K562 (cell line): Measurements from ENCODE around the gene ADAR. TPM values are rescaled to one million over a fixed set of nuclear protein-coding genes. Genes with fewer than 3 reads are reported as not detected.
A peak's percentile ranks its signal among the peaks of the same experiment; 100 is the strongest.

Experiments used
- ATAC-seq: fragments of 200-7000 bp; cut with Tn5 transposase; 3 replicates; pipeline ENCODE4 v1.9.1; 2020; ENCODE audit warnings: moderate library complexity
- BruUV-seq: library from RNA; stranded (reverse); fragments of 400-500 nt; replicated peaks from 2 replicates; lab custom pipeline; 2021; lab: Mats Ljungman, UMichigan
- CTCF ChIA-PET: fragments of 300-600 bp; formaldehyde crosslinking; extraction: SDS; loops from one replicate; lab custom pipeline; 2021; ENCODE audit warnings: low intra/inter-chr PET ratio; lab: Yijun Ruan, JAX
- POLR2A ChIA-PET: fragments of 300-600, 350-650 bp; sonication (Branson Sonifier 250); formaldehyde crosslinking; extraction: SDS; loops from one replicate; lab custom pipeline; 2021; ENCODE audit warnings: antibody characterized with exemption, inconsistent platforms; lab: Yijun Ruan, JAX
- DNase-seq, 4 experiments: peaks; one replicate each; pipeline versions ENCODE4 v3.0.0 to v3.0.0-alpha.2; 2011 to 2018; ENCODE audit warnings: low spot score in 3 of 4, mixed read lengths in 3 of 4; ENCODE audit errors: extremely low read depth in 1 of 4
- FAIRE-seq: peaks from 2 replicates; lab custom pipeline; 2011; peaks lifted over from hg19 to GRCh38; lab: Jason Lieb, UNC
- H2AFZ ChIP-seq: 2 replicates; pipeline ENCODE4 v1.6.0; 2011; ENCODE audit warnings: low read depth, low read length, control low read depth, inconsistent platforms
- H3K27ac ChIP-seq: fragments of 200-600 bp; 3 replicates; pipeline ENCODE4 v1.8.0; 2011; ENCODE audit warnings: low read depth, mild to moderate bottlenecking, control low read depth, inconsistent platforms, low read length, moderate library complexity, mixed read lengths; ENCODE audit errors: extremely low read depth
- H3K27me3 ChIP-seq, 2 experiments: fragments of 300-600 bp in 1 of 2; 2 replicates in 1 of 2; 3 replicates in 1 of 2; pipeline versions ENCODE4 v1.6.0 to v1.8.0; 2011; ENCODE audit warnings: inconsistent platforms in 2 of 2, low read length in 2 of 2, mild to moderate bottlenecking in 1 of 2, mixed read lengths in 1 of 2, moderate library complexity in 1 of 2; ENCODE audit not compliant: control insufficient read depth in 2 of 2, insufficient read depth in 2 of 2
- H3K36me3 ChIP-seq: fragments of 300-600 bp; 3 replicates; pipeline ENCODE4 v1.8.0; 2011; ENCODE audit warnings: mild to moderate bottlenecking, low read length, inconsistent platforms; ENCODE audit not compliant: control insufficient read depth, insufficient read depth
- H3K4me1 ChIP-seq, 2 experiments: fragments of 200-600 bp in 1 of 2; replicated peaks in 1 of 2; 2 replicates in 1 of 2; 3 replicates in 1 of 2; pipeline versions ENCODE4 v1.5.1 to v1.8.0; 2011; ENCODE audit warnings: inconsistent platforms in 2 of 2, low read length in 2 of 2, mild to moderate bottlenecking in 1 of 2, mixed read lengths in 1 of 2, moderate library complexity in 1 of 2; ENCODE audit not compliant: control insufficient read depth in 2 of 2, insufficient read depth in 2 of 2
- H3K4me2 ChIP-seq: 2 replicates; pipeline ENCODE4 v1.6.1; 2011; ENCODE audit warnings: low read length, control low read depth, inconsistent platforms, mixed read lengths; ENCODE audit not compliant: insufficient read depth
- H3K4me3 ChIP-seq: fragments of 200-600 bp; sonication (generic), shearing (Covaris generic); 2 replicates; pipeline ENCODE4 v1.5.1; 2016; ENCODE audit warnings: control low read depth, inconsistent platforms
- H3K79me2 ChIP-seq: fragments of 200-600 bp; 3 replicates; pipeline ENCODE4 v1.8.0; 2011; ENCODE audit warnings: low read length, inconsistent platforms; ENCODE audit not compliant: control insufficient read depth, insufficient read depth
- H3K9ac ChIP-seq, 2 experiments: 2 replicates each; pipeline versions ENCODE4 v1.6.0 to v1.6.1; 2011; ENCODE audit warnings: low read depth in 2 of 2, low read length in 2 of 2, control low read depth in 1 of 2, inconsistent platforms in 1 of 2, mild to moderate bottlenecking in 1 of 2, mixed read lengths in 1 of 2; ENCODE audit not compliant: insufficient read depth in 1 of 2
- H3K9me1 ChIP-seq: one replicate; pipeline ENCODE4 v1.6.0; 2011; ENCODE audit warnings: inconsistent platforms, mild to moderate bottlenecking, low read length, moderate library complexity; ENCODE audit not compliant: control insufficient read depth, insufficient read depth
- H3K9me3 ChIP-seq: replicated peaks from 2 replicates; pipeline ENCODE4 v1.5.1; 2011; ENCODE audit warnings: low read depth, low read length, inconsistent platforms; ENCODE audit not compliant: control insufficient read depth, insufficient read depth
- H4K20me1 ChIP-seq: replicated peaks from 2 replicates; pipeline ENCODE4 v1.6.1; 2011; ENCODE audit warnings: low read length, inconsistent platforms, mixed read lengths; ENCODE audit not compliant: control insufficient read depth, insufficient read depth
- FOXA1 ChIP-seq: fragments of 450-650 bp; IDR thresholded peaks from 2 replicates; pipeline ENCODE4 v1.6.1; 2016; ENCODE audit warnings: mild to moderate bottlenecking, borderline replicate concordance
- GMEB1 ChIP-seq: fragments of 250-450 bp; sonication (Bioruptor Pico); IDR thresholded peaks from 2 replicates; pipeline ENCODE4 v1.4.0; 2020; ENCODE audit warnings: mild to moderate bottlenecking
- HDAC3 ChIP-seq: fragments of 450-650 bp; IDR thresholded peaks from 2 replicates; pipeline ENCODE4 v1.6.1; 2018; ENCODE audit warnings: borderline replicate concordance, mild to moderate bottlenecking, moderate library complexity; ENCODE audit not compliant: partially characterized antibody
- HNRNPUL1 ChIP-seq: fragments of 200-400 bp; formaldehyde crosslinking; IDR thresholded peaks from 2 replicates; pipeline ENCODE4 v1.6.1; 2017; ENCODE audit warnings: low read length
- NR2C2 ChIP-seq, 2 experiments: fragments of 200-800 bp in 1 of 2; sonication (Bioruptor generic) in 1 of 2; sonication (generic) in 1 of 2; formaldehyde crosslinking in 1 of 2; IDR thresholded peaks; 2 replicates each; pipeline versions ENCODE4 v1.6.1 to v1.8.0; 2016 to 2022; ENCODE audit warnings: mild to moderate bottlenecking in 1 of 2, missing compliant biosample characterization in 1 of 2, missing genetic modification characterization in 1 of 2, missing genetic modification reagents in 1 of 2
- RBM25 ChIP-seq: fragments of 200-400 bp; formaldehyde crosslinking; IDR thresholded peaks from 2 replicates; pipeline ENCODE4 v1.6.1; 2018; ENCODE audit warnings: low read length, low read depth, moderate library complexity; ENCODE audit not compliant: severe bottlenecking
- ZFP1 ChIP-seq: fragments of 450-650 bp; formaldehyde crosslinking; IDR thresholded peaks from 2 replicates; pipeline ENCODE4 v1.4.0; 2020; ENCODE audit warnings: mild to moderate bottlenecking, mixed read lengths
- ZNF146 ChIP-seq: IDR thresholded peaks from one replicate; pipeline ENCODE4 v1.6.1; 2018; ENCODE audit warnings: missing compliant biosample characterization; ENCODE audit not compliant: unreplicated experiment
- ZNF217 ChIP-seq: sonication (generic); formaldehyde crosslinking; IDR thresholded peaks from 2 replicates; pipeline ENCODE4 v1.8.0; 2022; ENCODE audit warnings: mild to moderate bottlenecking, missing genetic modification reagents
- ZNF444 ChIP-seq: fragments of 250-450 bp; sonication (Bioruptor Pico); IDR thresholded peaks from 2 replicates; pipeline ENCODE4 v1.4.0; 2020; ENCODE audit warnings: mild to moderate bottlenecking, moderate library complexity
- WGBS: fragments of 100-300 bp; shearing (Covaris generic); methylation state at CpG from one replicate; pipeline ENCODE4 v1.1.6; 2016; ENCODE audit warnings: low coverage, mixed read lengths; ENCODE audit not compliant: insufficient coverage; ENCODE audit errors: missing lambda C conversion rate; 5-methylcytosine and 5-hydroxymethylcytosine counted together
- in situ Hi-C: fragments of 300-500 bp; cut with MboI; formaldehyde crosslinking; loops from 4 replicates; pipeline ENCODE4 v1.15.0; 2018; ENCODE audit warnings: inconsistent platforms, mixed read lengths
- intact Hi-C: fragments of 100-400 bp; cut with micrococcal nuclease; formaldehyde crosslinking; loops from 2 replicates; pipeline ENCODE4 v1.14.2; 2022
- polyA plus RNA-seq, 8 experiments: library from polyadenylated mRNA; depleted of rRNA in 4 of 8; stranded (reverse) in 5 of 8; unstranded in 3 of 8; fragments of >200 nt; fragmentation: Nextera tagmentation in 2 of 8; fragmentation: Illumina TruSeq in 1 of 8; extraction: Ambion mirVana in 2 of 8; extraction: Trizol in 1 of 8; gene quantifications; 2 replicates each; pipeline versions ENCODE4 v1.2.1 to v1.2.3, GENCODE V29; 2011 to 2014; ENCODE audit warnings: inconsistent platforms in 1 of 8, missing spikeins in 1 of 8
- total RNA-seq, 7 experiments: library from RNA; depleted of rRNA in 6 of 7; stranded (reverse); fragments of >200 nt in 6 of 7; fragmentation: Illumina TruSeq in 2 of 7; extraction: Trizol in 2 of 7; gene quantifications; 2 replicates each; pipeline versions ENCODE4 v1.2.1 to v1.2.3, GENCODE V29; 2011 to 2021; ENCODE audit warnings: low replicate concordance in 1 of 7
- TF ChIP-seq, protein P1 (sequence below): conservative IDR thresholded peaks from 2 replicates; pipeline ENCODE4 v1.6.1; 2011; ENCODE audit warnings: low read depth, mild to moderate bottlenecking, low read length; ENCODE audit not compliant: control insufficient read depth
- TF ChIP-seq, protein P2 (sequence below): fragments of 450-650 bp; IDR thresholded peaks from 2 replicates; pipeline ENCODE4 v1.6.1; 2016; ENCODE audit warnings: antibody characterized with exemption

The ADAR gene
- total and polyA plus RNA-seq, 9 of the 15 experiments (the other 6 are each of a cell fraction or from before 2014, with no cell fraction given) = 30.1 to 123 (median 60.2) TPM

GRCh38 chr1:154641534-154641933 lies 33.5 kb upstream of the ADAR start:
- no peak for DNase-seq
- no peaks in the 10 kb centered on the region for H3K9me3 ChIP-seq
- no peaks in the 10 kb centered on the region for H3K27me3 ChIP-seq

More at GRCh38 chr1:154641534-154641933, 33.5 kb upstream of the ADAR start:
- intact Hi-C loops (no loop called here), in situ Hi-C loops (no loop called here)
- POLR2A ChIA-PET = no interaction called here
- 14% methylated on average over 1 of the region's 1 CpG for WGBS
- CTCF ChIA-PET = no interaction called here
- no peaks in the 10 kb centered on the region for H3K36me3 ChIP-seq
- H3K27ac ChIP-seq = no peak overlapping the region
- no peaks in the 10 kb centered on the region for H4K20me1 ChIP-seq
- no peak for TF ChIP-seq HDAC3
- TF ChIP-seq, protein P1, sequence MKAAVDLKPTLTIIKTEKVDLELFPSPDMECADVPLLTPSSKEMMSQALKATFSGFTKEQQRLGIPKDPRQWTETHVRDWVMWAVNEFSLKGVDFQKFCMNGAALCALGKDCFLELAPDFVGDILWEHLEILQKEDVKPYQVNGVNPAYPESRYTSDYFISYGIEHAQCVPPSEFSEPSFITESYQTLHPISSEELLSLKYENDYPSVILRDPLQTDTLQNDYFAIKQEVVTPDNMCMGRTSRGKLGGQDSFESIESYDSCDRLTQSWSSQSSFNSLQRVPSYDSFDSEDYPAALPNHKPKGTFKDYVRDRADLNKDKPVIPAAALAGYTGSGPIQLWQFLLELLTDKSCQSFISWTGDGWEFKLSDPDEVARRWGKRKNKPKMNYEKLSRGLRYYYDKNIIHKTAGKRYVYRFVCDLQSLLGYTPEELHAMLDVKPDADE = no peak
- TF ChIP-seq ZNF217 (CRISPR knock-in tag) = no peak
- peak; percentile 8 for TF ChIP-seq RBM25
- TF ChIP-seq, protein P2, sequence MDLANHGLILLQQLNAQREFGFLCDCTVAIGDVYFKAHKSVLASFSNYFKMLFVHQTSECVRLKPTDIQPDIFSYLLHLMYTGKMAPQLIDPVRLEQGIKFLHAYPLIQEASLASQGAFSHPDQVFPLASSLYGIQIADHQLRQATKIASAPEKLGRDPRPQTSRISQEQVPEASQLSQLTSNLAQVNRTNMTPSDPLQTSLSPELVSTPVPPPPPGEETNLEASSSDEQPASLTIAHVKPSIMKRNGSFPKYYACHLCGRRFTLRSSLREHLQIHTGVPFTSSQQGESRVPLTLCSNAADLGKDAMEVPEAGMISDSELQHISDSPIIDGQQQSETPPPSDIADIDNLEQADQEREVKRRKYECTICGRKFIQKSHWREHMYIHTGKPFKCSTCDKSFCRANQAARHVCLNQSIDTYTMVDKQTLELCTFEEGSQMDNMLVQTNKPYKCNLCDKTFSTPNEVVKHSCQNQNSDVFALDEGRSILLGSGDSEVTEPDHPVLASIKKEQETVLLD = no peak
- TF ChIP-seq FOXA1 = no peak
- TF ChIP-seq NR2C2 (CRISPR knock-in tag; IDR thresholded peaks at IDR 0.05) = no peak
- no peak for TF ChIP-seq NR2C2 (tag; IDR thresholded peaks at IDR 0.05)
- TF ChIP-seq HNRNPUL1 = no peak
- TF ChIP-seq ZNF146 (CRISPR knock-in tag) = peak; percentile 82
- TF ChIP-seq ZNF444 = no peak
- no peak for TF ChIP-seq ZFP1 (CRISPR knock-in tag)
- TF ChIP-seq GMEB1 = no peak
- H3K4me3 ChIP-seq = no peak overlapping the region
- ATAC-seq (no peak), FAIRE-seq (no peak)
- BruUV-seq = no TSS peak
- no peak overlapping the region for H3K4me2 ChIP-seq
- H2AFZ ChIP-seq = no peak overlapping the region
- no peaks in the 10 kb centered on the region for H3K9me1 ChIP-seq
- no peaks in the 10 kb centered on the region for H3K79me2 ChIP-seq
- no peak overlapping the region for H3K9ac ChIP-seq
- H3K4me1 ChIP-seq = no peaks in the 10 kb centered on the region
